HCT116 (cell line): Measurements from ENCODE around the gene HNRNPA1. TPM values are rescaled to one million over a fixed set of nuclear protein-coding genes. Genes with fewer than 3 reads are reported as not detected.

Experiments used
- ATAC-seq: fragments of 200-7000 bp; cut with Tn5 transposase; 2 replicates; pipeline ENCODE4 v1.9.1; 2020; ENCODE audit warnings: mild to moderate bottlenecking, moderate library complexity
- BruUV-seq: library from RNA; stranded (reverse); fragments of 400-500 nt; replicated peaks from 2 replicates; lab custom pipeline; 2021; lab: Mats Ljungman, UMichigan
- CTCF ChIA-PET: fragments of 300-600 bp; sonication (Branson Sonifier 250); formaldehyde crosslinking; loops from one replicate; lab custom pipeline; 2021; ENCODE audit warnings: antibody characterized with exemption; lab: Charles Lee
- POLR2A ChIA-PET: fragments of 300-600, 350-600 bp; sonication (Branson Sonifier 250); formaldehyde crosslinking; loops from one replicate; lab custom pipeline; 2021; ENCODE audit warnings: antibody characterized with exemption; lab: Charles Lee
- RAD21 ChIA-PET, 2 experiments: fragments of 300-600 bp; sonication (Branson Sonifier 250); formaldehyde crosslinking; loops; one replicate each; lab custom pipeline; 2023; ENCODE audit warnings: low total read pairs in 2 of 2; ENCODE audit not compliant: uncharacterized antibody in 2 of 2, unreplicated experiment in 2 of 2, low non-redundant PET in 1 of 2; lab: Charles Lee
- DNase-seq: peaks from one replicate; pipeline ENCODE4 v3.0.0-alpha.2; 2010; ENCODE audit warnings: low read depth, low spot score
- H2AFZ ChIP-seq: fragments of 200-600 bp; shearing (Covaris generic), sonication (generic); 2 replicates; pipeline ENCODE4 v1.6.1; 2017; ENCODE audit warnings: low read depth, mixed run types, mixed read lengths, antibody characterized with exemption, low read length; ENCODE audit not compliant: poor library complexity, severe bottlenecking
- H3K27ac ChIP-seq: 2 replicates; pipeline ENCODE4 v1.5.1; 2012; ENCODE audit warnings: low read depth, low read length
- H3K27me3 ChIP-seq: fragments of 200-600 bp; sonication (generic); 2 replicates; pipeline ENCODE4 v1.6.1; 2016; ENCODE audit warnings: mixed run types, low read length, mixed read lengths; ENCODE audit not compliant: insufficient read depth
- H3K36me3 ChIP-seq, 2 experiments: fragments of 200-500 bp in 1 of 2; fragments of 200-600 bp in 1 of 2; sonication (Bioruptor generic) in 1 of 2; sonication (generic) in 1 of 2; 2 replicates each; pipeline versions ENCODE4 v1.5.1 to v1.6.1; 2014 to 2016; ENCODE audit warnings: low read length in 2 of 2, inconsistent platforms in 1 of 2, mixed read lengths in 1 of 2, mixed run types in 1 of 2; ENCODE audit not compliant: insufficient read depth in 2 of 2, control insufficient read depth in 1 of 2
- H3K4me1 ChIP-seq, 2 experiments: fragments of 200-600 bp in 1 of 2; sonication (generic) in 1 of 2; 2 replicates each; pipeline versions ENCODE4 v1.5.1 to v1.6.1; 2012 to 2017; ENCODE audit warnings: low read length in 2 of 2, inconsistent platforms in 1 of 2, mild to moderate bottlenecking in 1 of 2, mixed read lengths in 1 of 2, mixed run types in 1 of 2, moderate library complexity in 1 of 2; ENCODE audit not compliant: insufficient read depth in 2 of 2, control insufficient read depth in 1 of 2
- H3K4me2 ChIP-seq: fragments of 200-600 bp; sonication (generic); 2 replicates; pipeline ENCODE4 v1.6.1; 2017; ENCODE audit warnings: mixed run types, low read length, mixed read lengths
- H3K4me3 ChIP-seq, 2 experiments: fragments of 200-600 bp in 1 of 2; sonication (generic) in 1 of 2; replicated peaks in 1 of 2; 2 replicates each; pipeline ENCODE4 v1.5.1; 2011 to 2016; ENCODE audit warnings: low read length in 2 of 2, control low read depth in 1 of 2, low read depth in 1 of 2, mild to moderate bottlenecking in 1 of 2, mixed read lengths in 1 of 2, mixed run types in 1 of 2
- H3K79me2 ChIP-seq: fragments of 200-600 bp; sonication (generic); 2 replicates; pipeline ENCODE4 v1.6.1; 2017; ENCODE audit warnings: mild to moderate bottlenecking, mixed run types, low read length, moderate library complexity, mixed read lengths; ENCODE audit not compliant: insufficient read depth
- H3K9ac ChIP-seq: fragments of 200-600 bp; sonication (generic); 2 replicates; pipeline ENCODE4 v1.6.1; 2016; ENCODE audit warnings: low read length, mixed read lengths
- H3K9me2 ChIP-seq: fragments of 200-600 bp; sonication (generic), shearing (Covaris generic); 2 replicates; pipeline ENCODE4 v1.6.1; 2017; ENCODE audit warnings: mixed run types, mild to moderate bottlenecking, moderate library complexity; ENCODE audit not compliant: insufficient read depth
- H3K9me3 ChIP-seq, 2 experiments: fragments of 200-500 bp in 1 of 2; fragments of 200-600 bp in 1 of 2; sonication (Bioruptor generic) in 1 of 2; sonication (generic) in 1 of 2; 2 replicates each; pipeline ENCODE4 v1.6.1; 2014 to 2017; ENCODE audit warnings: low read length in 2 of 2, mixed read lengths in 2 of 2, inconsistent platforms in 1 of 2, low read depth in 1 of 2, mild to moderate bottlenecking in 1 of 2, mixed run types in 1 of 2, moderate library complexity in 1 of 2; ENCODE audit not compliant: control insufficient read depth in 1 of 2, insufficient read depth in 1 of 2
- H4K20me1 ChIP-seq: fragments of 200-600 bp; sonication (generic), shearing (Covaris generic); 2 replicates; pipeline ENCODE4 v1.6.1; 2017; ENCODE audit warnings: mixed run types, mild to moderate bottlenecking, moderate library complexity; ENCODE audit not compliant: insufficient read depth
- CEBPB ChIP-seq: IDR thresholded peaks from 2 replicates; pipeline ENCODE4 v1.6.1; 2012; ENCODE audit warnings: low read depth
- EGR1 ChIP-seq: IDR thresholded peaks from 2 replicates; pipeline ENCODE4 v1.6.1; 2012; ENCODE audit warnings: low read depth
- ELF1 ChIP-seq: IDR thresholded peaks from 2 replicates; pipeline ENCODE4 v1.6.1; 2012; ENCODE audit warnings: low read depth, borderline replicate concordance
- EZH2 ChIP-seq: fragments of 200-600 bp; sonication (generic); IDR thresholded peaks from 2 replicates; pipeline ENCODE4 v1.6.1; 2017; ENCODE audit warnings: antibody characterized with exemption, mixed run types
- EZH2phosphoT487 ChIP-seq: fragments of 200-600 bp; IDR thresholded peaks from 2 replicates; pipeline ENCODE4 v1.6.1; 2018; ENCODE audit warnings: antibody characterized with exemption, borderline replicate concordance
- FOSL1 ChIP-seq: IDR thresholded peaks from 2 replicates; pipeline ENCODE4 v1.6.1; 2012; ENCODE audit warnings: low read depth
- JUND ChIP-seq: IDR thresholded peaks from 2 replicates; pipeline ENCODE4 v1.6.1; 2012
- RAD21 ChIP-seq: IDR thresholded peaks from 2 replicates; pipeline ENCODE4 v1.6.1; 2012; ENCODE audit warnings: low read depth, mild to moderate bottlenecking
- SP1 ChIP-seq: IDR thresholded peaks from 2 replicates; pipeline ENCODE4 v1.6.1; 2012; ENCODE audit warnings: low read depth
- SRF ChIP-seq: IDR thresholded peaks from 2 replicates; pipeline ENCODE4 v1.6.1; 2012; ENCODE audit warnings: low read depth
- ZFX ChIP-seq: fragments of 450-650 bp; IDR thresholded peaks from 2 replicates; pipeline ENCODE4 v1.6.1; 2017
- intact Hi-C: fragments of 100-400 bp; cut with micrococcal nuclease; formaldehyde crosslinking; loops from 2 replicates; pipeline ENCODE4 v1.10.0; 2022
- total RNA-seq: library from RNA; stranded (reverse); gene quantifications from one replicate; pipeline ENCODE4 v1.2.1, GENCODE V29; 2021; ENCODE audit not compliant: unreplicated experiment
- TF ChIP-seq, protein P1 (sequence below): IDR thresholded peaks from 2 replicates; pipeline ENCODE4 v1.6.1; 2011; ENCODE audit warnings: mild to moderate bottlenecking, low read length, moderate library complexity; ENCODE audit not compliant: insufficient replicate concordance; ENCODE audit errors: extremely low read depth
- TF ChIP-seq, protein P2 (sequence below), 3 experiments: fragments of 200-600 bp in 1 of 3; sonication (generic) in 1 of 3; IDR thresholded peaks in 2 of 3; conservative IDR thresholded peaks in 1 of 3; 2 replicates each; pipeline ENCODE4 v1.5.1; 2012 to 2017; ENCODE audit warnings: low read depth in 2 of 3, low read length in 2 of 3, antibody characterized with exemption in 1 of 3, borderline replicate concordance in 1 of 3, control low read depth in 1 of 3, mild to moderate bottlenecking in 1 of 3, mixed read lengths in 1 of 3, mixed run types in 1 of 3, moderate library complexity in 1 of 3; ENCODE audit not compliant: insufficient read depth in 1 of 3

The HNRNPA1 gene
- total RNA-seq, 1 experiment from 2014 or later, result 1,878 TPM

DNA sequence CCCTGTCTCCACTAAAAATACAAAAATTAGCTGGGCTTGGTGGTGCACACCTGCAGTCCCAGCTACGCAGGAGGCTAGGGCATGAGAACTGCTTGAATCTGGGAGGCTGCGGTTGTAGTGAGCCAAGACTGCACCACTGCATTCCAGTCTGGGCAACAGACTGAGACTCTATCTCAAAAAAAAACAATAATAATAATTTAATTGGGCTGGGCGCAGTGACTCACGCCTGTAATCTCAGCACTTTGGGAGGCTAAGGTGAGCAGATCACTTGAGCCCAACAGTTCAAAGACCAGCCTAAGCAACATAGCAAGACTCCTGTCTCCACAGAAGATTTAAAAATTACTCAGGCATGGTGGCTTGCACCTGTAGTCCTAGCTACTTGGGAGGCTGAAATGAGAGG, 27.3 kb upstream of the HNRNPA1 start:
- H3K9me3 ChIP-seq, result no peaks in the 10 kb centered on the region
- H3K9me2 ChIP-seq, result no peaks in the 10 kb centered on the region
- H3K4me2 ChIP-seq, result peak overlapping the region; percentile 10; the same call in 1 of the 2 replicates
- RAD21 ChIA-PET, result no interaction called here
- no peak for DNase-seq
- peaks cover 15 to 16% of the 10 kb centered on the region in 2 experiments for H3K4me1 ChIP-seq
- CTCF ChIA-PET, result interaction anchor here (0.6 to 2.8 kb wide), 2 partner anchors 9 to 722 kb away, joined by 4 to 17 read pairs; no protein-coding TSS in a partner anchor
- intact Hi-C loops, result loop anchor here (2.0 kb wide), 1 partner anchor 26 kb away; no protein-coding TSS in a partner anchor
- H3K27ac ChIP-seq, result 0 out of 2 replicates have a peak overlapping the region, but pooled peaks have one; percentile 26
- POLR2A ChIA-PET, result interaction anchor here (2.3 kb wide), 1 partner anchor 27 kb away, joined by 9 read pairs; the partner anchor contains the start of genes CBX5 and HNRNPA1
- H3K79me2 ChIP-seq, result peaks cover 14% of the 10 kb centered on the region; the same call in 1 of the 2 replicates
- no TSS peak for BruUV-seq
- no peak overlapping the region for H3K4me3 ChIP-seq
- peaks cover 17 to 20% of the 10 kb centered on the region in 2 experiments; a peak in 3 of 4 replicates for H3K36me3 ChIP-seq
- no peak overlapping the region for H3K9ac ChIP-seq
- no peak overlapping the region for H2AFZ ChIP-seq
- TF ChIP-seq, protein P1, sequence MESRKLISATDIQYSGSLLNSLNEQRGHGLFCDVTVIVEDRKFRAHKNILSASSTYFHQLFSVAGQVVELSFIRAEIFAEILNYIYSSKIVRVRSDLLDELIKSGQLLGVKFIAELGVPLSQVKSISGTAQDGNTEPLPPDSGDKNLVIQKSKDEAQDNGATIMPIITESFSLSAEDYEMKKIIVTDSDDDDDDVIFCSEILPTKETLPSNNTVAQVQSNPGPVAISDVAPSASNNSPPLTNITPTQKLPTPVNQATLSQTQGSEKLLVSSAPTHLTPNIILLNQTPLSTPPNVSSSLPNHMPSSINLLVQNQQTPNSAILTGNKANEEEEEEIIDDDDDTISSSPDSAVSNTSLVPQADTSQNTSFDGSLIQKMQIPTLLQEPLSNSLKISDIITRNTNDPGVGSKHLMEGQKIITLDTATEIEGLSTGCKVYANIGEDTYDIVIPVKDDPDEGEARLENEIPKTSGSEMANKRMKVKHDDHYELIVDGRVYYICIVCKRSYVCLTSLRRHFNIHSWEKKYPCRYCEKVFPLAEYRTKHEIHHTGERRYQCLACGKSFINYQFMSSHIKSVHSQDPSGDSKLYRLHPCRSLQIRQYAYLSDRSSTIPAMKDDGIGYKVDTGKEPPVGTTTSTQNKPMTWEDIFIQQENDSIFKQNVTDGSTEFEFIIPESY, result no peak
- TF ChIP-seq JUND, result no peak
- TF ChIP-seq FOSL1, result no peak
- TF ChIP-seq CEBPB, result no peak
- TF ChIP-seq, protein P2, sequence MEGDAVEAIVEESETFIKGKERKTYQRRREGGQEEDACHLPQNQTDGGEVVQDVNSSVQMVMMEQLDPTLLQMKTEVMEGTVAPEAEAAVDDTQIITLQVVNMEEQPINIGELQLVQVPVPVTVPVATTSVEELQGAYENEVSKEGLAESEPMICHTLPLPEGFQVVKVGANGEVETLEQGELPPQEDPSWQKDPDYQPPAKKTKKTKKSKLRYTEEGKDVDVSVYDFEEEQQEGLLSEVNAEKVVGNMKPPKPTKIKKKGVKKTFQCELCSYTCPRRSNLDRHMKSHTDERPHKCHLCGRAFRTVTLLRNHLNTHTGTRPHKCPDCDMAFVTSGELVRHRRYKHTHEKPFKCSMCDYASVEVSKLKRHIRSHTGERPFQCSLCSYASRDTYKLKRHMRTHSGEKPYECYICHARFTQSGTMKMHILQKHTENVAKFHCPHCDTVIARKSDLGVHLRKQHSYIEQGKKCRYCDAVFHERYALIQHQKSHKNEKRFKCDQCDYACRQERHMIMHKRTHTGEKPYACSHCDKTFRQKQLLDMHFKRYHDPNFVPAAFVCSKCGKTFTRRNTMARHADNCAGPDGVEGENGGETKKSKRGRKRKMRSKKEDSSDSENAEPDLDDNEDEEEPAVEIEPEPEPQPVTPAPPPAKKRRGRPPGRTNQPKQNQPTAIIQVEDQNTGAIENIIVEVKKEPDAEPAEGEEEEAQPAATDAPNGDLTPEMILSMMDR (IDR thresholded peaks at IDR 0.05 in 2 of 3, conservative IDR thresholded peaks at IDR 0.05 in 1 of 3; ENCODE audit: borderline replicate concordance in 1 of 3, insufficient read depth in 1 of 3, low read depth in 2 of 3, low read length in 2 of 3), result no peak
- TF ChIP-seq SRF, result no peak
- no peak for TF ChIP-seq EGR1
- TF ChIP-seq RAD21, result no peak
- no peak for TF ChIP-seq SP1
- no peak for TF ChIP-seq EZH2
- TF ChIP-seq EZH2phosphoT487, result no peak
- no peak for TF ChIP-seq ZFX
- TF ChIP-seq ELF1, result no peak
- no peaks in the 10 kb centered on the region for H4K20me1 ChIP-seq
- no peaks in the 10 kb centered on the region for H3K27me3 ChIP-seq
- ATAC-seq, result peak; percentile 76
